ENCODE results near the gene ZNF653. TPM values are rescaled to one million over a fixed set of nuclear protein-coding genes. Genes with fewer than 3 reads are reported as not detected.

The ZNF653 gene
- total and polyA plus RNA-seq, 9 of the 15 experiments (the other 6 are each of a cell fraction or from before 2014, with no cell fraction given) = 1.6 to 8.0 (median 4.2) TPM; not detected in 2

DNA sequence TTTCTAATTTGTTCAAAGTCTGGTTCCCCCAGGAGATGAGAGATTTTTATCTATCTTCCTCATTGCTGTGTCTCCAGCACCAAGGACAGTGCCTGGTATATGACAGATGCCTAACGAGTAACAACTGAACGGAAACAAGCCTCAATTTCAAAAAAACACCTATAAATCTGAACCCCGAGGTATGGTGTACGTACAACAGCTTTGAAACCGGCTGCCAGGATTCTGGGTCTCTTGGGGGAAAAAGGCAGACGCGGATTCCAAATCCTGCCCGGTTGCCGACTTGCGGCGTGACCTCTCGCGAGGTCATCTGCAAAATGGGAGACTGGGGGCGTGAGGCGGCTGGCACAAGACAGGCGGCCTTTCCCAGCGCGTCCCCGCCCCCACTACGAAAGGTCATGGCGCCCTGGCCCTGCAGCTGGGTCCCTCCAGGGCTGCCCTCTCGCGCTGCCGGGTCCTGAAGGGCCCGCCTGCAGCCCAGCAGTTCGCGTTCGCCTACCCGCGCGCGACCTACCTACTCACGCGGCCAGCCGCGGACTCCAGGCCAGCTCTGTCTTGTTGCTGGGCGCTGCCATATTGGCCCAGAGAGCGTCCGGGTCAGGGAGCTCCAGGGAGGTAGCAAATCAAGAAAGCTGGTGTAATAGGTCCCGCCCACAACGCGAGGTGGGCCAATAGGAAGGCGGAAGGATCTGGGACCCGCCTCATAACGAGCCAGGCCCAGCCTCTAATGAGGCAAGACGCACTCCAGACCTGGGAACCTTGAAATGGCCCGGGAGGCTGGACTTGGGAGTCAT lies 23.1 kb upstream of the ZNF653 start, which contains the start of gene ECSIT (continued):
- TF ChIP-seq PYGO2 (tag; IDR thresholded peaks at IDR 0.05) (no peak), ZNF696 (CRISPR knock-in tag; conservative IDR thresholded peaks at IDR 0.05) (no peak), TAL1 (IDR thresholded peaks at IDR 0.05) (no peak), ZNF586 (CRISPR knock-in tag; conservative IDR thresholded peaks at IDR 0.05) (no peak), PURB (CRISPR knock-in tag; IDR thresholded peaks at IDR 0.05; ENCODE audit: low read depth) (no peak), FOXJ2 (tag; IDR thresholded peaks at IDR 0.05) (no peak), SUPT5H (IDR thresholded peaks at IDR 0.05) (peak; percentile 79), RNF2 (IDR thresholded peaks at IDR 0.05) (no peak), STAT5A (IDR thresholded peaks at IDR 0.05; ENCODE audit: borderline replicate concordance, low read length) (no peak; the same call in 1 of the 2 replicates), POLR3A (IDR thresholded peaks at IDR 0.05; ENCODE audit: borderline replicate concordance, extremely low read depth, insufficient read depth, insufficient read length) (no peak), RBBP5 (IDR thresholded peaks at IDR 0.05; ENCODE audit: borderline replicate concordance, insufficient read depth, low read length, poor library complexity, severe bottlenecking) (peak; percentile 98), THRA (IDR thresholded peaks at IDR 0.05) (no peak), TFAP4 (CRISPR knock-in tag; IDR thresholded peaks at IDR 0.05; ENCODE audit: borderline replicate concordance) (peak; percentile 88), ZNF695 (CRISPR knock-in tag; IDR thresholded peaks at IDR 0.05) (no peak), TAF7 (tag; IDR thresholded peaks at IDR 0.05) (0 out of 2 replicates have a peak, but pooled peaks have one; percentile 39), ATF2 (CRISPR knock-in tag; IDR thresholded peaks at IDR 0.05) (no peak), HMGN3 (IDR thresholded peaks at IDR 0.05; ENCODE audit: borderline replicate concordance, extremely low read depth, insufficient read length, low read depth, low read length) (peak; percentile 79), ZNF507 (tag; conservative IDR thresholded peaks at IDR 0.05) (no peak), MTA3 (IDR thresholded peaks at IDR 0.05; ENCODE audit: borderline replicate concordance) (peak; percentile 82; the same call in 1 of the 2 replicates), SRSF1 (IDR thresholded peaks at IDR 0.05; ENCODE audit: low read depth, low read length) (no peak)
- TF ChIP-seq, protein P1, sequence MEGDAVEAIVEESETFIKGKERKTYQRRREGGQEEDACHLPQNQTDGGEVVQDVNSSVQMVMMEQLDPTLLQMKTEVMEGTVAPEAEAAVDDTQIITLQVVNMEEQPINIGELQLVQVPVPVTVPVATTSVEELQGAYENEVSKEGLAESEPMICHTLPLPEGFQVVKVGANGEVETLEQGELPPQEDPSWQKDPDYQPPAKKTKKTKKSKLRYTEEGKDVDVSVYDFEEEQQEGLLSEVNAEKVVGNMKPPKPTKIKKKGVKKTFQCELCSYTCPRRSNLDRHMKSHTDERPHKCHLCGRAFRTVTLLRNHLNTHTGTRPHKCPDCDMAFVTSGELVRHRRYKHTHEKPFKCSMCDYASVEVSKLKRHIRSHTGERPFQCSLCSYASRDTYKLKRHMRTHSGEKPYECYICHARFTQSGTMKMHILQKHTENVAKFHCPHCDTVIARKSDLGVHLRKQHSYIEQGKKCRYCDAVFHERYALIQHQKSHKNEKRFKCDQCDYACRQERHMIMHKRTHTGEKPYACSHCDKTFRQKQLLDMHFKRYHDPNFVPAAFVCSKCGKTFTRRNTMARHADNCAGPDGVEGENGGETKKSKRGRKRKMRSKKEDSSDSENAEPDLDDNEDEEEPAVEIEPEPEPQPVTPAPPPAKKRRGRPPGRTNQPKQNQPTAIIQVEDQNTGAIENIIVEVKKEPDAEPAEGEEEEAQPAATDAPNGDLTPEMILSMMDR (IDR thresholded peaks at IDR 0.05 in 2 of 3, conservative IDR thresholded peaks at IDR 0.05 in 1 of 3; ENCODE audit: insufficient read depth in 2 of 3, low read depth in 1 of 3, low read length in 3 of 3) = no peak
- TF ChIP-seq, protein P2, sequence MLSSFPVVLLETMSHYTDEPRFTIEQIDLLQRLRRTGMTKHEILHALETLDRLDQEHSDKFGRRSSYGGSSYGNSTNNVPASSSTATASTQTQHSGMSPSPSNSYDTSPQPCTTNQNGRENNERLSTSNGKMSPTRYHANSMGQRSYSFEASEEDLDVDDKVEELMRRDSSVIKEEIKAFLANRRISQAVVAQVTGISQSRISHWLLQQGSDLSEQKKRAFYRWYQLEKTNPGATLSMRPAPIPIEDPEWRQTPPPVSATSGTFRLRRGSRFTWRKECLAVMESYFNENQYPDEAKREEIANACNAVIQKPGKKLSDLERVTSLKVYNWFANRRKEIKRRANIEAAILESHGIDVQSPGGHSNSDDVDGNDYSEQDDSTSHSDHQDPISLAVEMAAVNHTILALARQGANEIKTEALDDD (IDR thresholded peaks at IDR 0.05) = peak; percentile 82

Data from K562 (cell line).